ENCODE results near the gene SLC35E1. TPM values are rescaled to one million over a fixed set of nuclear protein-coding genes. Genes with fewer than 3 reads are reported as not detected.

Gene SLC35E1
- total RNA-seq, 2 experiments from 2014 or later: 72.3 to 76.3 TPM

- ChIA-PET CTCF (interaction anchor here (0.5 kb wide), 1 partner anchor 28 kb away, joined by 3 read pairs; no protein-coding TSS in a partner anchor), POLR2A (interaction anchor here (2.0 to 2.9 kb wide), 5 partner anchors 10 to 71 kb away, joined by 6 to 26 read pairs (median 20); partner anchors contain the start of genes MED26, SLC35E1 and SMIM7)
- Mint-ChIP-seq H3K27me3 (no peaks in the 10 kb centered on the region), H3K9me3 (no peaks in the 10 kb centered on the region), H3K36me3 (ENCODE audit: low read depth) (no peaks in the 10 kb centered on the region), H3K4me1 (ENCODE audit: low read depth) (peaks cover 88% of the 10 kb centered on the region), H3K27ac (peak overlapping the region; percentile 98), H3K4me3 (peak overlapping the region; percentile 83)
- intact Hi-C loops (cut with DNase I, micrococcal nuclease): loop anchor here in 1 of 2 experiments (1.0 kb wide), 1 partner anchor 36 kb away; no protein-coding TSS in a partner anchor
- Histone ChIP-seq H3K9me3 (ENCODE audit: control insufficient read depth in 1 of 2, insufficient read depth in 1 of 2, low read length in 2 of 2) (no peaks in the 10 kb centered on the region), H3K4me3 (ENCODE audit: low read length) (no peak overlapping the region), H3K36me3 (ENCODE audit: insufficient read depth, low read length) (no peaks in the 10 kb centered on the region), H3K27ac (ENCODE audit: low read depth in 1 of 2, low read length in 2 of 2) (peak overlapping the region in 1 of 2 donors; percentile 77), H3K4me1 (ENCODE audit: insufficient read depth, low read length) (peaks cover 81% of the 10 kb centered on the region), H3K27me3 (ENCODE audit: control insufficient read depth in 1 of 2, insufficient read depth in 2 of 2, low read length in 2 of 2) (no peaks in the 10 kb centered on the region)
- TF ChIP-seq CTCF (IDR thresholded peaks at IDR 0.05): no peak
- ATAC-seq (ENCODE audit: poor library complexity): no peak
- DNase-seq: no peak
These were observed 16.8 kb upstream of the SLC35E1 start for GRCh38 chr19:16588824-16589577.

DNA sequence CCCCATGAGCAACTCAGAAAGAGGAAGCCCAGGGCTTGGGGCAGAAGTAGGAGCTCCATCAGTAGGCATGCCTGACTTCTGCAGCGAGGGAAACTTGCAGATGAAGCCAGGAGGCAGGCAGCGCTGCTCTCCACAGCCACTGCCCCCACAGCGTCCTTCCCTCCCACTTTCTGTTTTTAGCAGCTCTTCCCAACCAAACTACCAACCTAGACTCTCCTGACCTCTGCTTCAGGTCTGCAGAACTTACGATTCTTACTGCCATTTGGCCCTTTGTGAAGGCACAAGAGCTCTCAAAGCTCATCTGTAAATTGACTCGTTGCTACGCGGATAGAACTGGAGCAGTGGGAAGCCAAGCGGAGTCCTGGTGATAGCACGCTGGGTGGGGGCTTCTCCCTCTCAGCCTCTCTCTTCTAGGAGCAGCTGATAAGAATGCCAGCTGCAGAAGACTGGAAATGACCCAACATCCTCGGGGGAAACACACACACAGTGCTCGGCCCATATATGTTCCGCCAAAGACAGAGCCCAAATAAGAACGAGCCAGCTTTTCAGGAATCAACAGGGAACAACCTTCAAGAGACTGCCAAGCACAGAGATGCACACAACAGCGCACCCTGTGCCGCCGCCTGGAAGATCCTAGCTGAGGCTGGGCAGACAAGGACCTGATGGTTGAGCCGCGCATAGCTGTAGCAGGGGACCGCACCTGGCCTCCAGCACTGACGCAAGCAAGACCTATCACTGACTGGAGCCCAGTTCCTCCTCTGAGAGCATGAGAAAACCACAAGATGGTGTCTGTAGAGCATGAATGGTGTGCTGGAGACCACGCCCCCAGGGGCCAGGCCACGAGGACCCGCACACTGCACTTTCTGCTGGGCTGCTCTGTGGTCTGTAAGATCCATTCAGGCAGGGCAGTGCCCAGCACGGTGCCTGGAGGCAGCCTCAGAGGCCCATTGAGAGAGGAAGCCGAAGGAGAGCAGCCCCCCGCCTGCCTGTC, 15.9 kb upstream of the SLC35E1 start:
- H3K36me3 ChIP-seq (ENCODE audit: insufficient read depth, low read length): no peaks in the 10 kb centered on the region
- H3K4me3 ChIP-seq (ENCODE audit: low read length): peak overlapping the region; percentile 25
- ATAC-seq (ENCODE audit: poor library complexity) (peak; percentile 45), DNase-seq (peak; percentile 32 to 91 (median 56))
- Mint-ChIP-seq H3K27ac (peak overlapping the region; percentile 98), H3K36me3 (ENCODE audit: low read depth) (no peaks in the 10 kb centered on the region), H3K9me3 (no peaks in the 10 kb centered on the region), H3K4me1 (ENCODE audit: low read depth) (peaks cover 88% of the 10 kb centered on the region), H3K4me3 (peak overlapping the region; percentile 83), H3K27me3 (no peaks in the 10 kb centered on the region)
- H3K27me3 ChIP-seq (ENCODE audit: control insufficient read depth in 1 of 2, insufficient read depth in 2 of 2, low read length in 2 of 2): no peaks in the 10 kb centered on the region
- H3K27ac ChIP-seq (ENCODE audit: low read depth in 1 of 2, low read length in 2 of 2): peak overlapping the region; percentile 77 to 85
- TF ChIP-seq CTCF (IDR thresholded peaks at IDR 0.05): no peak
- POLR2A ChIA-PET: interaction anchor here (0.6 to 2.9 kb wide), 12 partner anchors 9 to 72 kb away, joined by 3 to 26 read pairs (median 5); partner anchors contain the start of genes MED26, SLC35E1 and SMIM7
- peaks cover 81% of the 10 kb centered on the region for H3K4me1 ChIP-seq (ENCODE audit: insufficient read depth, low read length)
- intact Hi-C loops (cut with DNase I, micrococcal nuclease): loop anchor here (1.0 kb wide), 3 partner anchors 37 to 46 kb away; partner anchors contain the start of gene CHERP (in 1 of the 2)
- no peaks in the 10 kb centered on the region for H3K9me3 ChIP-seq (ENCODE audit: control insufficient read depth in 1 of 2, insufficient read depth in 1 of 2, low read length in 2 of 2)
- CTCF ChIA-PET: interaction anchor here (0.5 to 2.1 kb wide), 5 partner anchors 22 to 47 kb away, joined by 3 to 15 read pairs (median 3); partner anchors contain the start of gene MED26

Data from CD4-positive, alpha-beta T cell (primary cell).